ENCODE results near the gene TMEM53.

DNA sequence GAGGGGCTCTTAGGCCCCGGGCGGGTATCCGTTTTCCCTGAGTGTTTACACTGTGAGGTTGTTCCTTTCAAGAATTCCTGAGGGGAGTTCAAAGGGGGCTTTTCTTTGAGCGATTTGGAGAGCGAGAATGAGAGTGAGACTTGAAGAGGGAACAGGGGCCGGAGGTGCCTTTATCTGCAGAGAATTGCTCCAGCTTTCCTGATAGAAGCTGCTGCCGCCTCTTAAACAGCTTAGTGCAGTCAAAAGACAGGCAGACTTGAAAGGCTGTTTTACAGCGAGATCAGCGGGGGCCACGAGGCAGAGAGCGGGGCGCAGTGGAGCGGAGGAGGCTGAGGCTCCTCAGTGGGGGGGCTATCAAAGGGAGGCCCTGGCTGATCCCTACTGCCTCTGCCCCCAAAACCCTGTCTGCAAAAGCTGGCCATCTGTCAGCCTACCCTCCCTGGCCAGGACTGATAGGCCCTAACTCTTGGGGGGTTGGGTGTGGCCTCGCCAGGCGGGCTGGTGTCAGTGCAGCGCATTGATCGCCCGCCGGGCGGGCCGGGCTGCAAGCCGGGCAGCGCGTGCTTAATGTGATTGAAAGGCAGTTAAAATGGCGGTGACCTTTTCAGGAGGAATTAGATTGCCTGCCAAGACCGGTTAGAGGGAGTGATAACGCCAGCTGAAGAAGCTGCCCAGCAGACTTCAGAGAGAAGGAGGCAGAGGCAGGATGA lies 36.4 kb downstream of the TMEM53 start:
- no peak for TF ChIP-seq CTCF (IDR thresholded peaks at IDR 0.05)
- no peak for TF ChIP-seq POLR2AphosphoS5 (IDR thresholded peaks at IDR 0.05)
- TF ChIP-seq POLR2A (IDR thresholded peaks at IDR 0.05) = no peak

All from prostate gland (tissue), 2 donors.